Measurements from ENCODE around the gene DYNC1H1.

The DYNC1H1 gene

GRCh38 chr14:102088012-102088792 lies 123.8 kb downstream of the DYNC1H1 start:
- DNase-seq (ENCODE audit: low read depth in 3 of 3): peak; percentile 42 to 53 (median 44)

DNA sequence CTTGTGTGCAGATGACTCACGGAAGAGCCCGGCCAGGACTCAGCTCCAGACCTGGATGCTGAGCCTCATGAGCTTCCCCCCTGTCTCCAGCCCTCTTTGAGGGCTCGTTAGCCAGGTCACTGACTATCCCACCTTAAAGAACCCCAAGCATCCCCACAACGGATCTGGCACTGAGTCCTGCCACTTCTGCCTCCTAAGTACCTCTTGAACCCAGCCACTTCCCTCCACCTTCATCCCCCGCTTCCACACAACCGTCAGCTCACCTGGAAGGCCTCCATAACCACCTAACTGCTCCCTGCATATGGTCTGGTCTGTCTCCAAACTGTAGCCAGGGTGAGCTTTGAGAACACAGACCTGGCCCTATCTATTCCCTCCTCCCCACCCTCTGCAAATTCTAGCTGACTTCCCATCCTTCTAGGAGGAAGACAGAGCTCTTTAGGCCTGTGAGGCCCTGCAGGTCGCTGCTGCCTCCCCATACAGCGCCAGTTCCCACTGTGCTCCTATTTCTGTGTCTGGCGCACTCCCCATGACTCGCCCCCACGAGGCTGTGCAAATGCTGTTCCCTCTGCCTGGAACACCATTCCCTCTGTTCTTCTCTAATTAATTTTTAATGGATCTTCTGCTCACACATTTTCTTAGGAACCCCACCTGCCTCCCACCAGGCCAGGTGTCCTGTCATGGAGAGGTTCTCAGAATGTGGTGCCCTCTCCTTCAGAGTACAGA lies 125.4 kb downstream of the DYNC1H1 start:
- no peak for DNase-seq (ENCODE audit: low read depth in 3 of 3)

DNA sequence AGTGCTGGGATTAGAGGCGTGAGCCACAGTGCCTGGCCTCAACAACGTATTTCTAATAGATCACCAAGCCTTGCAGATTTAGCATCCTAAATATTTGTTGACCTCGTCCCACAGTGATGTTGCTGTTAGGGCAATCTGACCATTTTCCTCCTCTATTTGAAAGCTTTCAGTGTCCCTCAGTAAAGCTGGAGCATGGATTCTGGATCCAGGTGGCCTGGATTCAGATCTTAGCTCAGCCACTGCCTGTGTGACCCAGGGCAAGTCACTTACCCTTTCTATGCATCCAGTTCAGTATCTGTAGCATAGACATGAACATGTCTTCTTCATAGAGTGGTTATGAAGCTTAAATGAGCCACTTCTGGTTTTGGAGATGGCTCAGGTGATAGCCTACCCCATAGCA lies 126.3 kb downstream of the DYNC1H1 start:
- no peak for DNase-seq (ENCODE audit: low read depth in 3 of 3)

DNA sequence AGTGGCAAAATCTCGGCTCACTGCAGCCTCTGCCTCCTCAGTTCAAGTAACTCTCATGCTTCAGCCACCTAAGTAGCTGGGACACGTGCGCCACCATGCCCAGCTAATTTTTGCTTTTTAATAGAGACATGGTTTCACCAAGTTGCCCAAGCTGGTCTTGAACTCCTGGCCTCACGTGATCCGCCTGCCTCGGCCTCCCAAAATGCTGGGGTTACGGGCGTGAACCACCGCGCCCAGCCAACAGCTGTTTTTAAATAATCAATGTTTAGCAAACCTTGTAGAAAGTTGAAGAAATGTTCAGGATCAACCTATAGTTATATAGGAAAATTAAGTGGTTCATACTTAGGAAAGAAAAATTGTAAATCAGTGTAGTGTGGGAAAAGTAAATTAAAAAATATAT lies 128.4 kb downstream of the DYNC1H1 start:
- DNase-seq (ENCODE audit: low read depth in 3 of 3): no peak

GRCh38 chr14:102094101-102094500 lies 129.7 kb downstream of the DYNC1H1 start:
- no peak for DNase-seq (ENCODE audit: low read depth in 3 of 3)

- no peak for DNase-seq (ENCODE audit: low read depth in 3 of 3)
Observed at GRCh38 chr14:102095231-102095870, 131.0 kb downstream of the DYNC1H1 start.

DNA sequence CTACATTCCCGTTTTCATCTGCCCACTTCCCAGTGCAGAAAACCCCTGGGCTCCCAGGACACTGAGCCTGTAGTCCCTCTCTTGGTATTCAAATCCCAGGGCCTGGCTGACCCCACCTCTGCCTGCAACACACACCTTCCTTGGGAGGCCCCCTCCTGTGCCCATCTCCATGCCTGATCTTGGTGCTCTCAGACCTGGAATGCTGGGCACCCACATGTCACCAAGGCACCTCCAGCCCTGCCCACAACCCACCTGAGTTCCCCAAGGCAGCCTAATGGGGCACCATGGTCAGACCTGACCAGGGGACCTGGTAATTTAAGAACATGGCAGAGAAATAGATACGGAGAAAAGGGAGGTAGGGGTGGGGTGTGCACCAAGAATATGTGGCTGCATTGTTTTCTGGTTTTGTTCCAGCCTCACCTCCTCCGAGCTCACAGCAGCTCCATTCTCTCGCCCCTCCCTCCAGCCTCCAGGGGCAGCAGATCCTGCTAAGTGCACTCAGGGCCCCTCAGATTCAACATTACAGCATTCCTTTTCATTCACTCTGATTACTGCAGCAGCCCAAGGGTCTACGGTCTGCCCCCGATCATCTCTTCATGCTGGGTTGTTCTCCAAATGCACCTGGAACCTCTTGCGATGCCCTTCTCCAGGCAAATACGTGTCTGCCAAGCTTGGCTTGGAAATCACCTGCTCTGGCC lies 131.6 kb downstream of the DYNC1H1 start:
- DNase-seq (ENCODE audit: low read depth in 3 of 3): no peak

- peak in 2 of 3 donors; percentile 50 to 71 for DNase-seq (ENCODE audit: low read depth in 3 of 3)
Observed at GRCh38 chr14:102096569-102097188, 132.3 kb downstream of the DYNC1H1 start.

DNA sequence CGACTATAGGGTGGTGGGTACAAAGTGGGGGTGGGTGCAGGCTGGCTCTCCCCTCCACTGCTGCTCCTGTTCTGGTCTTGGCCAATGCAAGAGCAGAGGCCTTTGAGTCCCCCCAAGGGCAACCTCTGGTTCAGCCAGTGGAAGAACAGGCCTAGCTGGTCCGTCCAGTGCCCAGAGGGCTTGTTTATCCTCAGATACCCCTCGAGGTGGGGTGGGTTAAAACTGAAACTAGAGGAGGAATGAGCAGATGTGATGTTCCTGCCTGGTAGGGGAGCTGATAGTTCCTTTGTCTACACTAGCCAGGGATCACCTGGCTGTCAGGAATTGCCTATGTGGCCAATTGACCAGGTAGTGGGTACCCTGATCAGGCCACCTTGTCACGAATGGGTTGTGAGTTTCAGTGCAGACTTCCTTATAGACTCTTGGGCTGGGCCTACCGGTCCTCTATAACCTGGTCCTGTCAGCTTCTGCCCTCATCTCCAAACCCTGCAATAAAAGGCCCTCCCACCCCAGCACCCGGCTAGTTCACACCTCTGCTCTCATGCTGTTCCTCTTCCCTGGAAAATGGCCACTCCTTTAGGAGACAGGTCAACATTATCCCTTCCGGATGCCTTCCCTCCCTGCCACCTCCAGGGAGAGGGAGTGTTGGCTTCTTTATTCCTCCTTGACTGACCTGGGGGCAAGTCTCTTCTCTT lies 133.2 kb downstream of the DYNC1H1 start:
- no peak for DNase-seq (ENCODE audit: low read depth in 3 of 3)

GRCh38 chr14:102103062-102103695 lies 138.8 kb downstream of the DYNC1H1 start:
- no peak for DNase-seq (ENCODE audit: low read depth in 3 of 3)

GRCh38 chr14:102105369-102105768 lies 141.0 kb downstream of the DYNC1H1 start:
- no peak for DNase-seq (ENCODE audit: low read depth in 3 of 3)

Data from stimulated activated CD4-positive, alpha-beta T cell treated with anti-CD3 and anti-CD28 coated beads, TNF-alpha, amount 100 ng/mL, for 48 hours (primary cell).